Renal pelvis (tissue), 12 donors: ENCODE data around the gene OR2A12. TPM values are rescaled to one million over a fixed set of nuclear protein-coding genes. Genes with fewer than 3 reads are reported as not detected.
"Not testable (repeated sequence)": the region's sequence is repeated elsewhere in the genome, so short reads cannot be mapped to it uniquely, and the experiment has no call there.

Experiments
- DNase-seq: peaks from one replicate; pipeline ENCODE4 v3.0.0-alpha.2; 2013
- long read RNA-seq, 16 experiments: transcript quantifications; one replicate each; lab custom pipeline, GENCODE V29; 2026
- polyA plus RNA-seq, 3 donors: library from polyadenylated mRNA; unstranded; fragments of 120-200 nt; gene quantifications; one replicate each; pipeline ENCODE4 v1.2.1, GENCODE V29; 2013; ENCODE audit not compliant: insufficient read length in 3 of 3

OR2A12 gene, protein sequence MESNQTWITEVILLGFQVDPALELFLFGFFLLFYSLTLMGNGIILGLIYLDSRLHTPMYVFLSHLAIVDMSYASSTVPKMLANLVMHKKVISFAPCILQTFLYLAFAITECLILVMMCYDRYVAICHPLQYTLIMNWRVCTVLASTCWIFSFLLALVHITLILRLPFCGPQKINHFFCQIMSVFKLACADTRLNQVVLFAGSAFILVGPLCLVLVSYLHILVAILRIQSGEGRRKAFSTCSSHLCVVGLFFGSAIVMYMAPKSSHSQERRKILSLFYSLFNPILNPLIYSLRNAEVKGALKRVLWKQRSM
- polyA plus RNA-seq: under 1 TPM in 1 of 3 donors, not detected in 2; 0.05 TPM
- long read RNA-seq, donor 1: 0 reads
- long read RNA-seq, donor 2: 0 reads
- long read RNA-seq, donor 3: 0 reads
- long read RNA-seq, donor 4: 0 reads
- long read RNA-seq, donor 5, partial matches to known transcripts: 0 of 1 reads
- long read RNA-seq, donor 5, other reads (novel, unspliced or antisense): 0 of 1 reads
- long read RNA-seq, donor 6: 0 reads
- long read RNA-seq, donor 7: 0 reads
- long read RNA-seq, donor 8: 0 reads
- long read RNA-seq, donor 9: 0 reads
- long read RNA-seq, donor 10: 0 reads
- long read RNA-seq, donor 11: 0 reads
- long read RNA-seq, donor 12: 0 reads
- long read RNA-seq, donor 13: 0 reads
- long read RNA-seq, donor 14: 0 reads
- long read RNA-seq, donor 15: 0 reads
- long read RNA-seq, donor 16, partial matches to known transcripts: 15 of 15 reads
- long read RNA-seq, donor 16, other reads (novel, unspliced or antisense): 0 of 15 reads

DNA sequence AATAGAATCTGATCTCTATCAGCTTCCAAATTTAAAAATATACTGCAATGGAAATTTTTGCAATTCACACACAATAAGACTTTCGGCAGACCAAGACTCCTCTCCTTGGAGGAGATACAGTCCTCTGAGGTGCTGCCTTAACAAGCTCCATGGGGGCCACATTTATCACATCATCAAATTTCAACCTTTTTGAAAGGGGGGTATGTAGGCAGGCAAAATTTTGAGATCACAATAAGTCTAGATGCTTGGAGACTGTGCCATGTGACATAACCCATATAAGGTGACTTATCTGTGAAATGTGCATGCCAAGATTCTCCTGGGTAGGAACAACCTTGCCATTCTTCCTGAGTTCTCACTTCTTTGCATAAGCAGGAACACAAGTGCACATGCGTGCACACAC, at the start of gene OR2A12:
Gene OR2A12, plus strand, starts transcription at position 301 of the 400 bp plus-strand sequence. CDS start 8,830 bp downstream, outside the sequence.
- DNase-seq: no peak

DNA sequence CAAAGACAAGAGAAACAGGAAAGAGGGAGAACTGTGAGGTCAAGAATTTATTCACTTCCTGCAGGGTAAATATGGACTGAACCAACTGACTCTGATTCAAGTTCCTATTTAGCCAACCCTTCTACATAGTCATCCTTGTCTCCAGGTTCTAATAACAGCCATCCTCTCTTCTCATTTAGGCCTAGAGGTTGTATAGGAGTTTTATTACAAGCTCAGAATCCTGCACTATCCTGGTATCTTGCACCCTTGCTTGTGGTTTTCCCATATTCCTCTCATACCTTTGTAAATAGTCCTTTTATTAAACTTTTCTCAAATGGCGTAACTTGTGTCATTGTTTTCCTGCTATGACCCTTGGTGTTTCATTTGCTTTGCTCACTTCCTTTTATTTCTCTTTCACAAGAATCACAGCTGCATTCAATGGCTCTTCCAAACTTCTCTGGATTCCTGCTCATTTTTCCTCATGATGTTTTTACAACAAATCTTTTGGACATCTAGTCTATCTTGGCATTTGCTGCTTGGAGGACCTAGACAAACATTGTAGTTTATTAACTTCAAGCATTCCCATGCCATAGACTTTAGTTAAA, 49.7 kb upstream of the OR2A12 start:
- DNase-seq: no peak

- DNase-seq: no peak
Observed at GRCh38 chr7:144037414-144038035, 48.6 kb upstream of the OR2A12 start.

- DNase-seq: no peak
Observed at GRCh38 chr7:144038887-144039286, 47.2 kb upstream of the OR2A12 start.

DNA sequence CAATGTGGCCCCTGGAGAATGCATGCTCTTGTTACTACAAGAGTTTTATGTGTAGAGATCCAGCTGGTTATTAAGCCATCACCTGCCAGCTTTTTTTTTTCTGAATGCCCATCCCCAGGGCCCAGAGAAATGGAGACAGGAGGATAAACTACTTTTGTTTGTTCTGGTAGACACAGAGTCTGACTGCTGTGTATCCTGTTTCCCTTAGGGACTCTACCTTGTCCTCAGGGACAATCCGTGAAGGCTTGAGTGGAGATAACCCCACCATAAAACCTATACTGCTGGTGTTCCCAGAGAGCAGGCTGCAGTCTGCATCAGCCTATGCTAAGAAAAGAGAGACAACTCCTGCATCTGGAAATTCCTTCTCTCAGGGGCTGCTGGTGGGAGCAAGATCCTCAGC, 37.4 kb upstream of the OR2A12 start, which contains the start of gene OR2A5:
Gene OR2A5, plus strand, starts transcription at position 301 of the 400 bp plus-strand sequence. CDS start 1,454 bp downstream, outside the sequence.
- no peak for DNase-seq

DNA sequence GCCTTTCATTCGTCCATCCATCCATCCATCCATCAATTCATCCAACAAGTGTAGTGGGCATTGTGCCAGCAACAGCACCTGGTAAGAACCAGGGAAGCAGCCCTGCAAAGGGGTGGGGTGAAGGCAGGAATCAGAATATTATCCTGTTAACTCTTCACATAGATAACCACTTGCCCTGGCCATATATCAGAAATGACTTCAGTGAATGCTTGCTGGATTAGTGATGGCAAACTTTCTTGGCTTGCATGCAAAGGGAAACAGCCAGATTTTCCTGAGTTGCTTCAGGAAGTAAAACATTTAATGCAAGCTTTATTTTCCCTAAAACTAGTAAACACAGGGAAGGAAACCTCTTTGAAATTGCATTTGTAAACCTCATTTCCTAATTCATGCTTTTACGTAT, 36.6 kb upstream of the OR2A12 start:
- DNase-seq: no peak

DNA sequence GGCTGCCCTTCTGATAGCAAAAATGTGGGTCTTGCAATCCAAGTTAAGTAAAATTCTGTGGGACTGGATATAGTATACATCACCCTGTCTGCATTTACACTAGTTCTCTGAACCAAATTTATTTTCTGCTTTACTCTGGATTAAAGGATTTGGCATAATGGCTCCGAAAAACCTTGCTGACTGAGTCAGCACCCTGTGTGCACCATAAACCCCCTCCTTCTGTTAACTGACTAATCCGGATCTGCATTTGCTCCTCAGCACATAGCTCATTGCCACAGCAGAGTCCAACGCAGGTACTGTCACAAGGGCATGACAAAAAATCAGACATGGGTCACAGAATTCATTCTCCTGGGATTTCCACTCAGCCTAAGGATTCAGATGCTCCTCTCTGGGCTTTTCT, 36.0 kb upstream of the OR2A12 start:
- DNase-seq: no peak

- not testable (repeated sequence) for DNase-seq
Observed at GRCh38 chr7:144050884-144051283, 35.2 kb upstream of the OR2A12 start.

- DNase-seq: no peak
Observed at GRCh38 chr7:144057954-144058353, 28.1 kb upstream of the OR2A12 start.

GRCh38 chr7:144063710-144064109, 22.4 kb upstream of the OR2A12 start:
- DNase-seq: no peak

- DNase-seq: no peak
Observed at GRCh38 chr7:144069511-144069910, 16.6 kb upstream of the OR2A12 start, which contains the start of gene OR2A25. Gene OR2A25, plus strand, starts transcription at chr7:144069811. Its CDS starts 4,409 bp downstream, at chr7:144074220.

- DNase-seq: no peak
Observed at GRCh38 chr7:144069953-144070352, 16.1 kb upstream of the OR2A12 start.

- no peak for DNase-seq
Observed at GRCh38 chr7:144074374-144074773, 11.7 kb upstream of the OR2A12 start.

DNA sequence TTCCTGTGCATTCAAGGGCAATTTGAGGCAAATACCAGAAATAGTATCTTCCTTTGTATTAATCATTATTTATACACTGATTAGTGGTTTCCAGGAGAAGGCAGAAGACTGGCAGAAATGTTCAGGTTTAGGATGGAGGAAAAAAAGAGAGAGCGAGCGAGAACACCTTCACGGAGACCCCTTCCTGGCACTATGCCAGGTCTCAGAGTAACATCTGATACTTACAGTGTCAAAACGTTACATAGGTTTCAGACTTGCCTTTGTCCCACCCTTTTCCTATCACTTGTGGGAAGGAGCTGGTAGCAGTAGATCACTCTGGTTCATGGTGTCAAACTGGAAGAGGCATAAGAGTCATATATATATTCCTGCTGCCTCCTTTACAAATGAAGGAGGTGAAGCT, 652 bp downstream of the OR2A12 start:
- DNase-seq: no peak

DNA sequence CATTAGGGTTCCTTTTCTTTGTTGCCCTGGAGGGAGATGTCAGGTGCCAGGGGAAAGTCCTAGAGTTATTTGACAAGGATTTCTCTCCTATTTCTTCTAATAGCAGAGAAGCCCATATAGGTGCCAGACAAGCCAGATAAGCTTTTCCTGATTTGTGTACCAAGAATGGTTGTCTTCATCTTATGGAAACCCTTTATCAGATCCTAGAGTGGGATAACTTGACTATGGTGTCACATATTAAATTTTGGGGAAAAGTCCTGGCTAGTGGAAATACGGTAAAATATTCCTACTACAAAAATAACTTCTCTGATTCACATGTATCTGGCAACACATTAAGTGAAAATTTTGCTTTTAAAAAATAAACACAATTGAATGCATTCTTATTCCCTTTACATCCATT, 1.2 kb downstream of the OR2A12 start:
- DNase-seq: no peak

DNA sequence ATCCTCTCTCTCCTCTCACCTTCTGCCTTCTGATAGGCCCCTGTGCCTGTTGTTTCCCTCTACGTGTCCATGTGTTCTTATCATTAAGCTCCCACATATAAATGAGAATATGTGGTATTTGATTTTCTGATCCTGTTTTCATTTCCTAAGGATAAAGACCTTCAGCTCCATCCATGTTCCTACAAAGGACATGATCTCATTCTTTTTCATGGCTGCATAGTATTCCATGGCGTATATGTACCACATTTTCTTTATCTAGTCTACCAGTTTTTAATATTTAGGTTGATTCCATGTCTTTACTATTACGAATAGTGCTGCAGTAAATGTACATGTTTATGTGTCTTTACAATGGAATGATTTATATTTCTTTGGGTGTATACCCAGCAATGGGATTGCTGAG, 4.6 kb downstream of the OR2A12 start:
- no peak for DNase-seq

- no peak for DNase-seq
Observed at GRCh38 chr7:144098776-144099175, 12.7 kb downstream of the OR2A12 start.

DNA sequence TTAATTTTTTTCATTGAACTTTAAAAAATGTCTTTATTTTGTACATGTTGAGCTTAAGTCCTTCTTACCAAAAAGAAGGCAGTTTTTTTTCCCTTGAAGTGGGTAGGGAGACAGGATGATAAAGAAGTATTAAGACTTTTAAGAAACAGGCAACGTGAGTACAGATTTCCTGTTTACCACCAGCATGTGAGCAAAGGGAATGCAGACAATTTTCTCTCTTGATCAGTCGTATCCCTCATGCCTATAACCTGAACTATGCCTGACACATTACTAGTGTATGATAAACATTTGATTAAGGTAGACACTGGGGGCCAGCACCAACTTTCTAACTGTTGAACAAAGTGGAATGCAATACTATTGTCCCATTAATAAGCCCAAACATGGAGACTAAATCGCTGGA, 14.5 kb downstream of the OR2A12 start:
- DNase-seq: no peak

GRCh38 chr7:144102041-144102440, 16.0 kb downstream of the OR2A12 start:
- DNase-seq: no peak

DNA sequence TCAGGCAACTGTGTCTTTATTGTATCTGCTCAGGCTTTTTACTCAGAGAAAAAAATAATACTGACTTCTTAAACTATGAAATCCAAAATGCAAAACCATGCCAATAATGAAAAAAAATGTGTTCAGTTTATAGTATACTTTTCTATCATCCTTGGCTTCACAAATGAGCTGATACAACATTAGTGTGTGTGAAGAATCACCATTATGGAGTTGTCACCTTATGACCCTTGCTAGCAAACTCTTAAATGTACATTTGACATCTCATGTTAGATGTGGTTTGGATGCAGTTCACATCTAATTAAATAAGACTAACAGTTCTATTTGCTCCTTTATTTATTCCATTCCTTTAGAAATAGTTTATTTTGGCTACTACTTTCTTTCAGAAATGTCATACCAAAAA, 19.1 kb downstream of the OR2A12 start:
- no peak for DNase-seq

DNA sequence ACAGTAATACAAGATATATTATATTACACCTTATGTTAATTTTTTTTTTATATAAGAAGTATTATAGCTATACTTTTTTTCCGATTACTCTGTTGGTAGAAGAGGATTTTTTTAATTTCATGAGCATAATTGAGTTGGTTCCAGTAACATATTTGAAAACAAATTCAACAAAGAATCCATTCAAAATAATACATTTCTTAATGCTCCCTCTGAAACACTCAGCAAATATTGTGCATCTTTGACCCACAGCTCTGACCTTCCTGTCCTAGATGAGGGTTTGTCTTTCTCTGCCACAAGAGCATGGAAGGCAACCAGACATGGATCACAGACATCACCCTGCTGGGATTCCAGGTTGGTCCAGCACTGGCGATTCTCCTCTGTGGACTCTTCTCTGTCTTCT, 23.2 kb downstream of the OR2A12 start, which contains the start of gene OR2A2:
Gene OR2A2, plus strand, starts transcription at position 301 of the 400 bp plus-strand sequence. Its CDS starts 0 bp downstream, at position 301.
- no peak for DNase-seq

GRCh38 chr7:144110272-144110671, 24.2 kb downstream of the OR2A12 start:
- DNase-seq: no peak
